GM18505 (cell line): ENCODE data around the gene IFNLR1.

Experiments
- ATAC-seq: cut with Tn5 transposase; IDR thresholded peaks from one replicate; pipeline ENCODE4 v1.9.1; 2021; ENCODE audit not compliant: unreplicated experiment
- POLR2A ChIP-seq: IDR thresholded peaks from 4 replicates; pipeline ENCODE4 v1.6.1; 2011; ENCODE audit warnings: borderline replicate concordance; ENCODE audit not compliant: insufficient read depth, insufficient read length; ENCODE audit errors: extremely low read depth

IFNLR1 gene

GRCh38 chr1:24121406-24121805, 65.7 kb downstream of the IFNLR1 start:
- ATAC-seq: no peak
- TF ChIP-seq POLR2A: no peak

GRCh38 chr1:24120965-24121364, 66.1 kb downstream of the IFNLR1 start:
- ATAC-seq: no peak
- no peak for TF ChIP-seq POLR2A

GRCh38 chr1:24119859-24120756, 67.0 kb downstream of the IFNLR1 start:
- no peak for TF ChIP-seq POLR2A
- no peak for ATAC-seq

GRCh38 chr1:24119489-24119858, 67.6 kb downstream of the IFNLR1 start:
- ATAC-seq: no peak
- no peak for TF ChIP-seq POLR2A

GRCh38 chr1:24118410-24119242, 68.5 kb downstream of the IFNLR1 start:
- no peak for ATAC-seq
- no peak for TF ChIP-seq POLR2A

- TF ChIP-seq POLR2A: no peak
Measured at GRCh38 chr1:24117722-24118409, 69.2 kb downstream of the IFNLR1 start.

GRCh38 chr1:24117132-24117531, 70.0 kb downstream of the IFNLR1 start:
- ATAC-seq: no peak
- TF ChIP-seq POLR2A: no peak

More at GRCh38 chr1:24117722-24118409, 69.2 kb downstream of the IFNLR1 start:
- ATAC-seq: no peak

GRCh38 chr1:24114753-24115152, 72.3 kb downstream of the IFNLR1 start:
- no peak for ATAC-seq
- no peak for TF ChIP-seq POLR2A

- ATAC-seq: no peak
- no peak for TF ChIP-seq POLR2A
Measured at GRCh38 chr1:24113641-24114033, 73.5 kb downstream of the IFNLR1 start.

- no peak for ATAC-seq
- TF ChIP-seq POLR2A: no peak
Measured at GRCh38 chr1:24111996-24112779, 74.9 kb downstream of the IFNLR1 start, which contains the start of gene MYOM3. Gene MYOM3, minus strand, starts transcription at chr1:24112135. Its CDS starts 3,499 bp downstream, at chr1:24108636.

GRCh38 chr1:24111262-24111995, 75.7 kb downstream of the IFNLR1 start:
- no peak for TF ChIP-seq POLR2A
- ATAC-seq: no peak
